Activated gamma-delta T cell treated with Interleukin-2 at 50 U/mL for 16 hours (primary cell): ENCODE results near the gene LAMB1.
A peak's percentile ranks its signal among the peaks of the same experiment; 100 is the strongest.
"Not testable (repeated sequence)": the region's sequence is repeated elsewhere in the genome, so short reads cannot be mapped to it uniquely, and the experiment has no call there.

Experiments used
- DNase-seq: peaks from one replicate; pipeline ENCODE4 v3.0.0-alpha.2; 2020

The LAMB1 gene

DNA sequence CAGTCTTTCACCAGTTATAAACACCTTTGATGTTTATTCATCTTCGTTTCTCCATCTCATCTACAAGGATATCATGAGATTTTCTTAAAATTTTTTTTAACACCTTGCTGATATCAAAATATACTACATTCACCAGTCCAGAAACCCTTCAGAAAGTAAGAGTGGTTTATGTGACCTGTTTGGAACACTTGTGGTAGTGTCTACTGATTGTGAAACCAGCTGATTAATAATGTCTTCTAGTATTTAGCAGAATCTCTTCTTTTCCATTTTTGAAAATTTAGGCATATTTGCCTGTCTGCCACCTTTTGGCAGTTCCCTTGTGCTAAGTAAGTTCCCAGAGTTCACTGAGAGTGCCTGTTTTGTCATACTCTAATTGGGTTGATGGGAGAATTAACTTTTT, 93.5 kb downstream of the LAMB1 start:
- DNase-seq: no peak

DNA sequence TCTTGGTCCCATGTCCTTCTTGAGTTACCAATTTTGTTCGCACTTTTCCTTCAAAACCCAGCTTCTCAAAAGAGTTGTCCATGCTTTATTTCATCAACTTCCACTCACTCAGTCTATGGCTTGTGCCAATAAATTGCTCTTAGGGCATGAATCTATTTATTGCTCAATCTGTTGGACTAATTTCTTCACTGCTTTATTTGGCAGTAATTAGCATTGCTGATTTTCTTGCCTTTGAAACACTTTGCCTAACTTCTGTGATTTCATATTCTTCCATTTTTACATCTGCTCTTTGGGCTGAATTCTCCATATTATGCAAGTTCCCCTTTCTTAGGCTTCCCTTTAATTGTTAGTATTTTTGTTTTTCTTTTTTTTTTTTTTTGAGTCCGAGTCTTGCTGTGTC, 95.2 kb downstream of the LAMB1 start:
- DNase-seq: no peak

DNA sequence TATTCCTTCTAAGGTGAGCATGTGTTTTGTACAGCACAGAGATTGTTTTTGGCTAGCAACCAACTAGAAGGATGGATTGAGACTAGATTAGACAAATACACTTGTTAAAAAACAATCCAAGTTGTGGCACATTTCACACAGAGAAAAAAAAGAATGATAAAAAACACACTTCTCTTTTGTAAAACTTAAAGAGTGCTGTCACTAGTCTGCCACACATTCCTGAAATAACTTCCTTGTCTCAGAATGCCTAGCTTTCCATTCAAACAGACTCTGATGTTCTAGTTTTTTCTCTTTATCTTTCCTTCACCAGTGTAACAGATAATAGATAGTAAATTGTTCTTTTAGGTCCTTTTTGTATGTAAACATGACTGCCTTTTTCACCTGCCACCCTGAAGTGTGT, 100.6 kb downstream of the LAMB1 start:
- DNase-seq: no peak

DNA sequence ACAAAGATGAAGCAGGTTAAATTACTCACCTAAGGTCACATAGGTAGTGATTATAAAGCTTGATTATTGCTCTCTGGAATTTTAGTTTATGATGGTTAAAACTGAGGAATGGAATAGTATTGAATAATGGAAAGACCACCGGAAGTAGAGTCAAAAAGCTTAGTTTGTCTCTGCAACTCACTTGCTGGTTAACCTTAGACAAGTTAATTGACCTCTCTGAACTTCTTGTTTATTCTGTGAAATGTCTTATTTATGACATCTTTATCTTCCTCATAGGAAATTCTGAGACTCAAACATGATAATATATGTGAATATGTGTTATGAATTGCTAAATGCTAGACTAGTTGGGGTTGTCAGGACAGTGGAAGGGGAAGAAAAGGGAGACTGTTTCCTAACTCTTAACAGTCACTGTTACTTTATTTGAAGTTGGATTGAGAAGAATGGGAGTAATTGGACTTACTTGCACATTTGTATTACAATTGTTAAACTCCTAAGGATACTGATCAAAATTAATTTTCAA, 102.4 kb downstream of the LAMB1 start:
- DNase-seq: no peak

DNA sequence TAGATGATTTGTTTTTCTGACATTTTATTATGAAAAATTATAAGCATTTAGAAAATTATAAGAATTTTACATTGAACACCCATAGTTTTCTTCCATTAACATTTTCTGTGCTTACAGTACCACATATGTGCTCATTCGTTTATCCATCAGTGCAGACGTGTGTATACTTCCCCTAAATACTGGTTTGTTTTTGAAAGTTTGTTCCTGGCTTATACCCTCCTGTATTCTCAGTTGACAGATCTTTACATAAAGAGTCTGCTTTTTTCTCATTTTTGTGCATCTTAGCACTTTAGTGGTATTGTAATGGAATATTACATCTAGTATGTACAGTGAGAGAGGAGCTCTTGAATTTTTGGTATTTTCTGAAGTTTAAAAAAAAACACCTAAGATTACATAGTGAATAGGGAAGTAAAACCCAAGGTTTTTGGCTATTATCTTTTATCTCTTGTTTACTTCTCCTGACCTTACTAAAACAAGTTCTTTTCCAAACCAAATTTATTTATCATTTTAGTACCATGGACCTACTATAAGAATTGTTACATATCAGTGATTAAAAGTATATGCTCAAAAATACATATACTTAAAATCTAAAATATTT, 103.9 kb downstream of the LAMB1 start:
- no peak for DNase-seq

DNA sequence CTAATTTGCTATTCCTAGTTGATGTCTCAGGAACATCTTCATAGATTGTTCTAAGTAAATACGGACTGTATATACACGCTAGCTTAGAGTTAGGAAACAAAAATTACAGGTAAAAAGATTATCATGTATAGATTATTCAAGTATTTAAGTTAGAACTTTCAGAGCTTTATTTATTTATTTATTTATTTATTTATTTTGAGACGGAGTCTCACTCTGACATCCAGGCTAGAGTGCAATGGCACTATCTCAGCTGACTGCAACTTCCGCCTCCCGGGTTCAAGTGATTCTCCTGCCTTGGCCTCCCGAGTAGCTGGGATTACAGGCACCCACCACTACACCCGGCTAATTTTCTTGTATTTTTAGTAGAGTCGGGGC, 110.6 kb downstream of the LAMB1 start:
- not testable (repeated sequence) for DNase-seq

DNA sequence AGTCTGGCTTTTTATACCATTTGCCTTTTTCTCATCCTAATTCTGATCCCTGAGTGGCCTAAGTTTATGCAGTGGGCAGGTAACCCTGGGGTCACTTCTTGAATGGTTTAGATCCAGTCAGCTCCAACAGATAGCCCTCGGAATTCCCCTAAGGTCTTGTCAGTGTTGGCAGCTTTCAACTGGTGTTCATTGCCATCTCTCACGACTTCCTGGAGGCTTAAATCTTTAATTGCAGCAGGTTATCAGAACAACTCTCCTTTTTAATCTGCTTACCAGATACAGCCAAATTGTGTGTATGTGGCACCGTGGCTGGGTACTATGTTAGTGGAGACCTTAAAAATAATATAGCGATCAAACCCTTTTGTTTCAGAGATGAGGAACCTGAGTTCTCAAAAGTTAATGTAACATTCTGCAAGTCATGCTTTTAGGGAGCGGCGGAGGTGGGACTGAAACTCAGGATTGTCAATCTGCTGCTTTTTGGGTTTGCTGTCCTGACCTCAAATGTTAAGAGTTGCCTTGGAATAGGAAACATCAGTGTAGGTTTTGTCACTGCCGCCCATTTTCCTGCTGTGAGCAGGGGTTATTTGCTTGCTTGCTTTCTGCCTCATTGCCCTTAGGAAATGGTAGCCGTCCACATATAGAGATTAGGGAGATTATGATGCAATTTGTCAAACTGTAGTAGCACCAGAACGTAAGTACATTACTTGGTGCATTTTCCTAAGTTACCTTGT, 111.2 kb downstream of the LAMB1 start:
- no peak for DNase-seq

DNA sequence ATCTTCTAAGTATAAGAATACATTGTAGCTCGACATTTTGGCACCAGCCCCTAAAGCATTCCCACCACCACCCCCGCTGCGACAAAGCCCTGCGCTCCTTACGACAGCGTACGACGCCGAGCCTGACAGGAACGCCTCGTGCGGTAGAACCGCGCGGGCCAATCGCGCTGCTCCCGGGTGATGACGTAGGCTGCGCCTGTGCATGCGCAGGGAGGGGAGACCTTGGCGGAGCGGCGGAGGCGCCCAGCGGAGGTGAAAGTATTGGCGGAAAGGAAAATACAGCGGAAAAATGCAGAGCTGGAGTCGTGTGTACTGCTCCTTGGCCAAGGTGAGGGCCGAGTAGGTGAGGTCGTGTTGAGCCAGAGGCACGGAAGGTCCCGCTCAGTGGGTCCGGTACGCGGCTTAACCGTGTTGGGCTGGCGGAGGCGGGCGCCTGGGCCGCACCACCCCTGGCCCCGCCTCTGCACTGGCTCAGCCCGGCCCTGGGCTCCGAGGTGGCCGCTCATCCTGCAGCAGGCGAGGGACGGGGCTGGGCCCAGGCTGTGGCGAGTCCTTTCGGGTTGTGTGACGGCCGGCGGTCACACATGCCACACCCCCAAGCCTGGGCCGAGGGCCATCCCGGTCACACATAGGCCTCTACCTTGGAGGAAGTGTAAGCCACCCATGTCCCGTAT, 111.9 kb downstream of the LAMB1 start, which contains the start of gene DLD:
Gene DLD (plus strand): TSS at position 222 of the 674 bp plus-strand sequence. CDS start 68 bp downstream, at position 290.
- DNase-seq: peak; percentile 89

DNA sequence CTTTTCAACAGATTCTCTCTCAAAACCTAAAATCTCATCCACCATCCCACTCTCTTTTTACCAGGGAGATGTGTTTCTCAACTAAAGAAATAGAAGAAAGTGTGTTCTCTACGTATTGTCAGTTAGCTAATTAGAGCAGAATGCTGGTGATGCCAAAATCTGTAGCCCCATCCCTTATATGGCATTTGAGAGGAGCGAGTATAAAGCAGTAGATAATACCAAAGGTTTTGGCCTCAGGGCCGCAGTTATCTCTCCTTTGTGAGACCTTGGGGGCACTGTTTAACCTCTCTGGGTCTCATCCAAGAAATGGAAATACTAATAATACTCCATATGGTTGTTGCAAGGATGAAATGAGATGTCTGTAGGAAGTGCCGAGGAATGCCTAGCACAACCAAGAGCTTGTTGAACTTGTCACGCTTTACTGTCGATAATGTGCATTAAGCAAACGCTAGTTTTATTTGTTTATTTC, 112.4 kb downstream of the LAMB1 start:
- DNase-seq: no peak

DNA sequence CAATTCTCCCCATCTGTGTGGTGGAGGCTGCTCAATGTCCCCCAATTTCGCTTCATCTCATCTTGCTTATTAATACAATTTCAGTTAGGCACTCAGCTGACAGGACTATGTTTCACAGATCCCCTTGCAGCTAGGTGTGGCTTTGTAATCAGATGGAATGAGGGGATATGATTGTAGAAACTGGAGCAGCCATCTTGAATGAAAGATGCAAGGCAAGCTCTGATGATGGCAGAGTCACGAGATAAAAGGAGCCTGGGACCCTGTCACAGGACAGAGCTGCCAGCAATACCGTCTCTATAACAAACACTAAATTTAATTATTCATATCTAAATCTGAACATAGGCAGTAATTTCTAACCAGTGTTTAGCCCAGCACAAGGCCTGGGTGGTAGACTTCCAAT, 113.0 kb downstream of the LAMB1 start:
- no peak for DNase-seq

DNA sequence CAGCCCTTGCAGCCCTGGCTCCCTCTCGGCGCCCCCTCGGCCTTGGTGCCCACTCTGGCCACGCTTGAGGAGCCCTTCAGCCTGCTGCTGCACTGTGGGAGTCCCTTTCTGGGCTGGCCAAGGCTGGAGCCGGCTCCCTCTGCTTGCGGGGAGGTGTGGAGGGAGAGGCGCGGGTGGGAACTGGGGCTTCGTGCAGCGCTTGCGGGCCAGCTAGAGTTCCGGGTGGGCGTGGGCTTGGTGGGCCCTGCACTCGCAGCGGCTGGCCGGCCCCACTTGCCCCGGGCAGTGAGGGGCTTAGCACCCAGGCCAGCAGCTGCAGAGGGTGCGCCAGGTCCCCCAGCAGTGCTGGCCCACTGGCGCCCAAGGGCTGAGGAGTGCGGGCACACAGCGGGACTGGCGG, 115.1 kb downstream of the LAMB1 start:
- not testable (repeated sequence) for DNase-seq

DNA sequence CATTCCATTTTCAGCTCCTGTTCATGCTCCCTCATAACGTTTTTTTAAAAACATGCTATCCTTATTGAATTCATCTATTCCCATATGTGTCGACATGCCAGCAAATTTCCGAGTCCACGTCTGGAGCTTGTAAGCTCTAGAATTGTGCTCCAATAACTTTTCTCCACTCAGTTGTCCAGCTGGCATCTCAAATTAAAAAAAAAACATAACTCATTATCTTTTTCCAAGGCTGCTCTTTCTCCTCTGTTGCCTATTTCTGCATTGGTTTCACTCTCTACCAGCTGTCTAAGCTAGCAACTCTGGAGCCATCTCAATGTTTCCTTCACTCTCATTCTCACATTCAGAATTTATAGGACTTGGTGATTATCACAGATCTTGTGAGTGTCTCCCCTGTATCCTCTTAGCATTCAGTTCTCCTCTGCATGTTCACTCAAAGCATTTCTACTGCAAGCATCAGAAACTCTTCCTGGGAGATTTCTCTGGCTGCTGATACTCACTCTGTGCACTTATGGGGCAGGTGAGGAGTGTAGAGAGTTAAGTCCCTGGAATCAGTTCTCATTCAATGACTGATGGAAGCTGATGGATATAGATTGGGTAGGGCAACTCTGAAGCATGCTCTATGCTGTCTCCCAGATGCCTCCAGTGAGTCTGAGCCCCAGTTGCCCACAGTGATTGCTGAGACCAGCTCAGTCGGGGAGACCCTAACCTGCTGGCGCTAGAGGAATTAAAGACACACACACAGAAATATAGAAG, 118.7 kb downstream of the LAMB1 start:
- DNase-seq: no peak

DNA sequence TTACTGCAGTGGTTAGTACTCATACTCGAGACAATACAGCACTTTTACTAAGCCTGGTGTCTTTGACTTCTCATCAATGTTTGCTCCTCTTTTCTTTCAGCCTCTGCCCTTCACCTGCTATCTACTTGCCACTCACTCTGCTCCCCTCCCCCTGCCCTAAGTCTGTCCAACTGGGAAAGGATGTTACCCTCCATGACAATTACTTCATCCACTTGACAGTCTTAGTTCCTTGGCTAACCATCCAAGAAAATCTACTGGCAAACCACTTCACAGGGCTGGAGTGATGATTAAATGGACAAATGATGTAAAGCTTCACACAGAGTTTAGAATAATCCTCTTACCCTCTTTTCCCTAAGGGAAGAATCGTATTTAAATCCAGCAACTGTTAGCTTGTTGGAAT, 120.2 kb downstream of the LAMB1 start:
- DNase-seq: no peak

DNA sequence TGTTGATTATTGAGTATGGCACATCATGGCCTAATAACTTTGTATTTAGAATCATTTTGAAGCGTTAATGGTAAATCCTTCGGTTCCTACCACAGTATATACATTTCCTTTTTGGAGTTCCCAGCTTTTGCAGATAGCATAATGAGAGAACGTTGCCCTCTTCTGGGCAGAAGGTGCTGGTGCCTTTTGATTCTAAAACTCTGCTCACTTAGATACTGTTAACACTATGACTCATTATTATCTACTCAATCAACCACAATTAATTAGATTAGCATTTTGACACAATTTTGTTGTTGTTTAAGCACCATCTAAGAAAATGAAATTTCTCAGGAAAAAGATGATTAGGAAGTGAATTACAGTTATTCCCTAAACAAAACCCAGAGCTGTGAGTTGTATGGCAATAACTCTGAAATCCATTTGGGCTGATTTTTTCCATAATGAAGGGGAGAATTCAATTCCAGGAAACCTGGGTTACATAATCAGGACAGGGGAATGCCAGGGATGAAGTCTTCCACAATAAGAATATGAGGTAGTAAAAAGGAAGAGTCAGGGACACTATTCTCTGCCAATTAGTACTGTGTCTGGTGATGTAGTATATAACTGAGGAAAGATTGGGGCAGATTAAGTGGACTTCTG, 123.4 kb downstream of the LAMB1 start:
- DNase-seq: no peak

DNA sequence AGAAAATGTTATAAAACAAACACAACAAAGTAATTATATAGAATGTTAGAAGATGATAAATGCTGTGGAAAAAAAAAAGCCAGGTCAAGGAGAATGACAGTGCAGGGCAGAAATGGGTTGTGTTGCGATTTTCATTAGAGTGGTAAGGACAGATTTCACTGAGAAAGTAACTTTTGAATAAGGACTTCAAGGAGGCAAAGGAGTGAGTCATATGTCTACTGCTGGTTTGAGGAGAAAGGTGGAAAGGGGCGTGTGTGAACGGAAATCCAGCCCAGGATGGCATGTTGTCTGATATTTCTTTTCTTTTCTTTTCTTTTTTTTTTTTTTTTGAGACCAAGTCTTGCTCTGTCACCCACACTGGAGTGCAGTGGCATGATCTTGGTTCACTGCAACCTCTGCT, 124.3 kb downstream of the LAMB1 start:
- DNase-seq: no peak

DNA sequence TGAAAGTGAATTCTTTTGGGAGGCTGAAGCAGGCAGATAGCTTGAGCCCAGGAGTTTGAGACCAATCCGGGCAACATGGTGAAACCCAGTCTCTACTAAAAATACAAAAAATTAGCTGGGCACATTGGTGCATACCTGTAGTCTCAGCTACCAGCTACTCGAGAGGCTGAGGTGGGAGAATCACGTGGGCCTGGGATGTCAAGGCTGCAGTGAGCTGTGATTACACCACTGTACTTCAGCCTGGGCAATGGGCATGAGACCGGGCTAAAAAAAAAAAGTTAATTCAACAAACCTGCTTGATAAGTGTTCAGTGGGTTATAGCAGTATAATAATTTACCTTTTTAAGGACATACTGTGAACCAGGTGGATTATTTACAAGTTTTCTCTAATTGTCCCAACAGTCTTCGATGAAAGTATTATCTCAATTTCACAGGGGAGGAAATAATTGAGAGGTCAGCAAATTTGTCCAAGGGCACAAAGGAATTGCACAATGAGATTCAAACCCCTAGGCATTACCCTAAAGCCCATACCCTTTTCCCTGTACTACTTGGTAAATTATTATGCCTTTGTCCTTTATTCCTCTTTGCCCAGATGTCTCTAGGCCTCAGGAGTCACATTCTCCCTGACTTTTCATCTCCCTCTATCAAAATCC, 125.1 kb downstream of the LAMB1 start:
- DNase-seq: no peak

DNA sequence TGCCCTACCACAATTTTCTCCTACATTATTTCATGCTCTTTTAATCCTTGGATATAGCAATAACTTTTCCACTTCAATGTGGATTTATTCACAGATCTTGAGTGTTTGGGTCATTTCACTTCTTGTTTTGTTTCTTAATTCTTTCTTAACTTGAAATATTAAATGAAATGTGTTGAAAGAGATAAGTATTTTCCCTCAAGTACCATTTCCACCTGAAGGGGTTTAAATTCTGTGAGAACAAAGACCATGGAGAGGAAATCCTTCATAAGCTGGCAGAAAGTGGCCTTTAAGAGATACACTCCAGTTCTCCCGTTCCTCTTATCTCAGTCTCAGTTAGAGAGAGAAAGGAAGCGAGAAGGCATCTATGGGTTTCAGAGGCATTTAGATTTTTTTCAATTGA, 126.0 kb downstream of the LAMB1 start:
- DNase-seq: no peak

DNA sequence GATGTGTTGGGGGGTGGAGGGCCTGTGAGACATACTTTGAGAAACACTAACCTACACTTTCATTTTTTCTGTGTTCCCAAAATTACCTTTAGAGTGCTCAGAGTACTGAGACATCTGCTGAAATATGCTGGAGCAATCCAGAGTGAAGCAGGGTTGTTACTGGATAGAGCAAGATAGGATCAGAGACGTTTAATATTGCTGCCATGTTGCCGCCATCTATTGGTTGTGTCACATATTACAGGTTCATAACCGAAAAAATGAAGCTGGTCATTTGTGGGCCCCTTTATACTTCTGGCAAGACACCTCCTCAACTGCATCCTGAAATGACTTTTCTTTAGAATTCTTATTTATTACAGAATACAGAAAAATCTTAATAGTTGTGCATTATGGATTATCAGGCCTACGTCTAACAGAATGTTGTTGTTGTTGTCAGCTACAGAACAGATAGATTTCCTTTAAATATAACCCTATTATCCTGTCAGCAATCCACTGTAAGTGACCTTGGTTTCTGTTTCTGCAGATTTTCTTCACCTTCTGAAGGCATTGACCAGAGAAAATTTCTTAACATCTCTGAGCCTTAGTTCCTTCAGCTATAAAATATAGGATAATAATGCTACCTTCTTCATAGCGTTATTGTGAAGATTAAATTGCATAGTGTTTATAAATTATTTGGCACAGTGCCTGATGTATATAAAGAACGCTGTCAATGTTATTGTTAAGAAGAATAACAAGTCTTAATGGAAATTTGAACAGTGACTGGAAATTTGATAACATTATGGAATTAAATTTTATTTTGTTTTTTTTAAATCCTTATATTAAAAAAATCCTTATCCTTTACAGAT, 128.1 kb downstream of the LAMB1 start:
- peak; percentile 38 for DNase-seq

DNA sequence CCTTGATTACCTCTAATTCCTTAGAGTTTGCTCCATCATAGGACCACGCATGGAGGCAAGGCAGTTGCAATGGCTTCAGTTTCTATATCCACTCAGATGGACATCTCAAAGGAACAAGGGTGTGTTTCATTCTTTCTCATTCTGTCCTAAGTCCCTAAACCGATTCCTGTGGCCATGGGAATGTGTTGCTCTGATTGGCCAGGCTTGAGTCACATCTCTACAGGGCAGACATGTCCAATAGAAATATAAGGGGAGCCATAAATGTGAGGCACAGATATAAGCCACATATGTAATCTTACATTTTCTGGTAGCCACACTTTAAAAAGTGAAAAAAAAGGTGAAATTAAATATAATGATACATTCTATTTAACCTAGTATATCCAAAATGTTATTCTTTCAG, 128.8 kb downstream of the LAMB1 start:
- DNase-seq: no peak
